ENCODE results near the gene BANF2. TPM values are rescaled to one million over a fixed set of nuclear protein-coding genes. Genes with fewer than 3 reads are reported as not detected.
A peak's percentile ranks its signal among the peaks of the same experiment; 100 is the strongest.
"Not testable (repeated sequence)": the region's sequence is repeated elsewhere in the genome, so short reads cannot be mapped to it uniquely, and the experiment has no call there.

The BANF2 gene
- total and polyA plus RNA-seq, 10 of the 15 experiments (the other 5 are each of a cell fraction or from before 2014, with no cell fraction given) = not detected

DNA sequence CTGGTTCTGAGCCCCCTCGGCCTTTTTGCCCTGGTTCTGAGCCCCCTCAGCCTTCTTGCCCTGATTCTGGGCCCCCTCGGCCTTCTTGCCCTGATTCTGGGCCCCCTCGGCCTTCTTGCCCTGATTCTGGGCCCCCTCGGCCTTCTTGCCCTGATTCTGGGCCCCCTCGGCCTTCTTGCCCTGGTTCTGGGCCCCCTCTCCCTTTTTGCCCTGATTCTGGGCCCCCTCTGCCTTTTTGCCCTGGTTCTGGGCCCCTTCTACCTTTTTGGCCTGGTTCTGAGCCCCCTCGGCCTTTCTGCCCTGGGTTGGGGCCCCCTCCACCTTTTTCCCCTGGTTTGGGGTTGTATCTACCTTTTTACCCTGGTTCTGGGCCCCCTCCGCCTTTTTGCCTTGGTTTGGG lies 40.4 kb upstream of the BANF2 start:
- POLR2A ChIA-PET; H3K27me3 ChIP-seq (replicated peaks in 1 of 2; ENCODE audit: control insufficient read depth in 2 of 2, insufficient read depth in 2 of 2, low read length in 1 of 2); H3K36me3 ChIP-seq (ENCODE audit: control insufficient read depth in 2 of 2, insufficient read depth in 2 of 2, low read length in 1 of 2); FAIRE-seq; DNase-seq (ENCODE audit: low read depth, low spot score); RAD21 ChIA-PET (ENCODE audit: unreplicated experiment); CTCF ChIA-PET; H3K27ac ChIP-seq (ENCODE audit: control insufficient read depth, insufficient read depth); H2AFZ ChIP-seq (ENCODE audit: control insufficient read depth, low read depth, low read length); H3K4me2 ChIP-seq (ENCODE audit: control insufficient read depth, insufficient read depth); H4K20me1 ChIP-seq (ENCODE audit: control insufficient read depth, insufficient read depth); H3K4me1 ChIP-seq (ENCODE audit: control insufficient read depth, insufficient read depth, low read length); H3K4me3 ChIP-seq; ATAC-seq; in situ Hi-C loops (cut with MboI); H3K9ac ChIP-seq (ENCODE audit: control insufficient read depth, insufficient read depth, low read length); SMC1A ChIA-PET (ENCODE audit: uncharacterized antibody, unreplicated experiment); H3K9me3 ChIP-seq (replicated peaks; ENCODE audit: control insufficient read depth, insufficient read depth, low read length): not testable (repeated sequence)
- peaks cover 15% of the 10 kb centered on the region for H3K79me2 ChIP-seq (ENCODE audit: control insufficient read depth, insufficient read depth, low read length)
- intact Hi-C loops (cut with micrococcal nuclease; ENCODE audit: unreplicated experiment) = loop anchor here (10.0 kb wide), 1 partner anchor 235 kb away; no protein-coding TSS in a partner anchor
- 87% methylated on average over 7 of the region's 7 CpGs for WGBS (ENCODE audit: insufficient coverage, insufficient replicate concordance, low lambda C conversion rate, missing lambda C conversion rate)
- TSS peak; percentile 82 for BruUV-seq (replicated peaks)

DNA sequence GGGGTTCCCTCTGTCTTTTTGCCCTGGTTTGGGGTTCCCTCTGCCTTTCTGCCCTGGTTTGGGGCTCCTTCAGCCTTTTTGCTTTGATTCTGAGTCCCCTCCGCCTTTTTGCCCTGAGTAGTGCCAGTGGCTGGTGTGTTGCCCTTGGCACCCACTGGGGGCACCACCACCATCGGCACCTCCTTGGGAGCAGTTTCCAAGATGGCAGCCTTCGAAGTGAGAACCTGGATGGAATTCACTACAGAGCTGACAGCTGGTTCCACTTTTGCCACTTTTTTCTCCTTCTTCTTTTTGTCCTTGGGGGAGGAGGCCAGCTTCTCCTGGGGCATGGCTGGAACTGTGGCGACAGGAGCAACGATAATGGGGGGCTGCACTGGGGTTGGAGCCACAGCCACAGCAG lies 40.0 kb upstream of the BANF2 start:
- H3K4me2 ChIP-seq (ENCODE audit: control insufficient read depth, insufficient read depth) = no peak overlapping the region
- H3K4me1 ChIP-seq (ENCODE audit: control insufficient read depth, insufficient read depth, low read length) = peaks cover 13% of the 10 kb centered on the region
- no peak overlapping the region for H3K4me3 ChIP-seq
- intact Hi-C loops (cut with micrococcal nuclease; ENCODE audit: unreplicated experiment) = loop anchor here (10.0 kb wide), 1 partner anchor 235 kb away; no protein-coding TSS in a partner anchor
- FAIRE-seq (no peak), DNase-seq (ENCODE audit: low read depth, low spot score) (no peak), ATAC-seq (no peak)
- TF ChIP-seq, protein P1, sequence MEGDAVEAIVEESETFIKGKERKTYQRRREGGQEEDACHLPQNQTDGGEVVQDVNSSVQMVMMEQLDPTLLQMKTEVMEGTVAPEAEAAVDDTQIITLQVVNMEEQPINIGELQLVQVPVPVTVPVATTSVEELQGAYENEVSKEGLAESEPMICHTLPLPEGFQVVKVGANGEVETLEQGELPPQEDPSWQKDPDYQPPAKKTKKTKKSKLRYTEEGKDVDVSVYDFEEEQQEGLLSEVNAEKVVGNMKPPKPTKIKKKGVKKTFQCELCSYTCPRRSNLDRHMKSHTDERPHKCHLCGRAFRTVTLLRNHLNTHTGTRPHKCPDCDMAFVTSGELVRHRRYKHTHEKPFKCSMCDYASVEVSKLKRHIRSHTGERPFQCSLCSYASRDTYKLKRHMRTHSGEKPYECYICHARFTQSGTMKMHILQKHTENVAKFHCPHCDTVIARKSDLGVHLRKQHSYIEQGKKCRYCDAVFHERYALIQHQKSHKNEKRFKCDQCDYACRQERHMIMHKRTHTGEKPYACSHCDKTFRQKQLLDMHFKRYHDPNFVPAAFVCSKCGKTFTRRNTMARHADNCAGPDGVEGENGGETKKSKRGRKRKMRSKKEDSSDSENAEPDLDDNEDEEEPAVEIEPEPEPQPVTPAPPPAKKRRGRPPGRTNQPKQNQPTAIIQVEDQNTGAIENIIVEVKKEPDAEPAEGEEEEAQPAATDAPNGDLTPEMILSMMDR (IDR thresholded peaks at IDR 0.05 in 2 of 3, conservative IDR thresholded peaks at IDR 0.05 in 1 of 3; ENCODE audit: control insufficient read depth in 2 of 3, extremely low read depth in 1 of 3, insufficient read depth in 1 of 3, low read depth in 3 of 3, low read length in 3 of 3) = peak in 1 of 3 experiments; percentile 14; a peak in 1 of 6 replicates
- TF ChIP-seq YY1 (IDR thresholded peaks at IDR 0.05; ENCODE audit: low read depth, low read length) = 0 out of 2 replicates have a peak, but pooled peaks have one; percentile 14
- no peak for TF ChIP-seq NR2C2 (IDR thresholded peaks at IDR 0.05; ENCODE audit: borderline replicate concordance, control insufficient read depth, insufficient read length, low read depth)
- CTCF ChIA-PET = no interaction called here
- peaks cover 17% of the 10 kb centered on the region for H3K79me2 ChIP-seq (ENCODE audit: control insufficient read depth, insufficient read depth, low read length)
- peaks cover 2% of the 10 kb centered on the region in 2 experiments; a peak in 2 of 4 replicates for H3K36me3 ChIP-seq (ENCODE audit: control insufficient read depth in 2 of 2, insufficient read depth in 2 of 2, low read length in 1 of 2)
- H3K9me3 ChIP-seq (replicated peaks; ENCODE audit: control insufficient read depth, insufficient read depth, low read length) = no peaks in the 10 kb centered on the region; the same call in 1 of the 3 replicates
- H2AFZ ChIP-seq (ENCODE audit: control insufficient read depth, low read depth, low read length) = no peak overlapping the region
- H4K20me1 ChIP-seq (ENCODE audit: control insufficient read depth, insufficient read depth) = 0 out of 2 replicates have a peak, but pooled peaks cover 2% of the 10 kb centered on the region
- RAD21 ChIA-PET (ENCODE audit: unreplicated experiment) = no interaction called here
- in situ Hi-C loops (cut with MboI) = no loop called here
- no peak overlapping the region for H3K27ac ChIP-seq (ENCODE audit: control insufficient read depth, insufficient read depth)
- POLR2A ChIA-PET = no interaction called here
- no TSS peak for BruUV-seq (replicated peaks)
- SMC1A ChIA-PET (ENCODE audit: uncharacterized antibody, unreplicated experiment) = no interaction called here
- no peak overlapping the region for H3K9ac ChIP-seq (ENCODE audit: control insufficient read depth, insufficient read depth, low read length)
- WGBS (ENCODE audit: insufficient coverage, insufficient replicate concordance, low lambda C conversion rate, missing lambda C conversion rate) = 89% methylated on average over 5 of the region's 5 CpGs
- H3K27me3 ChIP-seq (replicated peaks in 1 of 2; ENCODE audit: control insufficient read depth in 2 of 2, insufficient read depth in 2 of 2, low read length in 1 of 2) = no peaks in the 10 kb centered on the region
